Measurements from ENCODE around the gene SQOR. TPM values are rescaled to one million over a fixed set of nuclear protein-coding genes. Genes with fewer than 3 reads are reported as not detected.

Gene SQOR
- total RNA-seq, 2 donors from 2014 or later = 29.4 to 83.8 TPM

GRCh38 chr15:45641999-45642932 lies 7.4 kb downstream of the SQOR start:
- no peak for DNase-seq (ENCODE audit: low spot score)

DNA sequence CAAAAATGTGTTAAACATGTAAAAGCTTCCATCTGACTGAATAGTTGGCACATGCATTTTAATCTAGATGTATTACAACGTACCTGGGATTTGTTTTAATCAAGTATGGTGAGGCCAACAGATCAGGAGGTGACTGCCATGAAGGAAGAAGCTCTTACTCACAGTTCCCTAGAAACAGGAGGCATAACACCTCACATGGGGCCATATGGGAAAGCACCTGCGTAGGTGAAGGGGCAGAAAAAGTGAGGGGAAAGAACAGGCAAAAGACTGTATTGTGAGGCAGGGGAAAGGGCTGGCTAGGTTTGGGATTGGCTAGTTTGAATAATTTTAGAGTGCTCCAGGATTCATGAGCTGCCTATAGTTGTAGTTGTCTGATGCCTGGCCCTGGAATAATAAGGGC lies 9.6 kb downstream of the SQOR start:
- no peaks in the 10 kb centered on the region for H3K36me3 ChIP-seq
- no peak for TF ChIP-seq POLR2AphosphoS5 (IDR thresholded peaks at IDR 0.05)
- TF ChIP-seq CTCF (IDR thresholded peaks at IDR 0.05) = no peak
- no peak for TF ChIP-seq POLR2A (IDR thresholded peaks at IDR 0.05)

More at GRCh38 chr15:45641999-45642932, 7.4 kb downstream of the SQOR start:
- Histone ChIP-seq H3K27me3 (replicated peaks; ENCODE audit: insufficient read depth) (no peaks in the 10 kb centered on the region), H3K27ac (peak overlapping the region; percentile 41 to 45), H3K9me3 (no peaks in the 10 kb centered on the region), H3K36me3 (no peaks in the 10 kb centered on the region), H3K4me3 (no peak overlapping the region), H3K4me1 (replicated peaks) (peaks cover 11% of the 10 kb centered on the region)
- intact Hi-C loops (cut with DNase I) = no loop called here
- TF ChIP-seq CTCF (IDR thresholded peaks at IDR 0.05) (no peak), POLR2AphosphoS5 (IDR thresholded peaks at IDR 0.05) (no peak)
- WGBS = 51% methylated on average over 7 of the region's 7 CpGs

DNA sequence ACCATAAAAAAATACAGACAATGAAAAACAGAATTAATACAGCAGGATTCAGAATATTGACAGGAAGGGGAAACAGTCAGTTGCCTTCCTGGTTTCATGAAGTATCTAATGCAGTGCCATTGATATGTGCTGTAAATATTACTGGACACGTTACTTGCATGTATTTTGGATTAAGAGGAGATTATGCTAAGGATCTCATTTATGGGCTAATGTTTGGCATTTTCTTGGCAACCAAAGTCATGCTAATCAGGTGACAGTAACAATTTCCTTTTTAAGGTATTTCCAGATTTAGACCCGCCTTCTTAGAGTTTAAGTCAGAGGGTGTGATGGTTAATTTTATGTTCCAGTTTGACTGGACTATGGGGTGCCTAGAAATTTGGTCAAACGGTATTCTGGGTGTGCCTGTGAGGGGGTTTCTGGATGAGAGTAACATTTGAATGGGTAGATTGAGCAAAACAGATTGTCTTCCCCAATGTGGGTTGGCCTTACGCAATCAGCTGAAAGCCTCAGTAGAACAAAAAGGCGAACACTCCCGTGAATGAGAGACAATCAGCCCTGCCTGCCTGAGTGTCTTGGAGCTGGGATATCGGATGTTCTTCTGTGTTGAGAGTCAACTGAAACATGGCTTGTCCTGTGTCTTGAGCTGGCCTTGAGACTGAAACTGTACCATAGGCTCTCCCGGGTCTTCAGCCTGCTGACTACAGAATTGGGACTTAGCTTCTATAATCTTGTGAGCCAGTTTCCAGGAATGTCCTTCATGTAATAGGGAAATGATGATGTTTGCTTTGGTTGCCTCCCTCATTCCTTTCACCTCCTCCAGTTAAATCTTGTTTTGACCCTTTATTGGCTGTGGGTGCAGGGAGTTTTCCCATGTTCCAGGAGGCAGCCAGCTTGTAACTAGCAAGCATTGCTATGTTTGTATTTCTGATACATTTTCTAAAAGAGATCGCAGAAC lies 10.5 kb downstream of the SQOR start:
- DNase-seq (ENCODE audit: low spot score) = no peak
- Histone ChIP-seq H3K36me3 (no peaks in the 10 kb centered on the region), H3K9me3 (no peaks in the 10 kb centered on the region), H3K4me1 (replicated peaks) (peaks cover 11% of the 10 kb centered on the region), H3K27me3 (replicated peaks; ENCODE audit: insufficient read depth) (no peaks in the 10 kb centered on the region), H3K27ac (no peak overlapping the region), H3K4me3 (no peak overlapping the region)
- 79% methylated on average over 9 of the region's 9 CpGs for WGBS
- no peak for TF ChIP-seq POLR2AphosphoS5 (IDR thresholded peaks at IDR 0.05)
- no peak for TF ChIP-seq CTCF (IDR thresholded peaks at IDR 0.05)
- no peak for TF ChIP-seq POLR2A (IDR thresholded peaks at IDR 0.05)
- intact Hi-C loops (cut with DNase I) = no loop called here

More for the DNA sequence above, 9.6 kb downstream of the SQOR start:
- H3K27ac ChIP-seq = no peak overlapping the region
- DNase-seq (ENCODE audit: low spot score) = no peak
- peaks cover 11% of the 10 kb centered on the region for H3K4me1 ChIP-seq (replicated peaks)
- intact Hi-C loops (cut with DNase I) = no loop called here
- H3K9me3 ChIP-seq = no peaks in the 10 kb centered on the region
- 43% methylated on average over 2 of the region's 2 CpGs for WGBS
- H3K27me3 ChIP-seq (replicated peaks; ENCODE audit: insufficient read depth) = no peaks in the 10 kb centered on the region
- H3K4me3 ChIP-seq = no peak overlapping the region

DNA sequence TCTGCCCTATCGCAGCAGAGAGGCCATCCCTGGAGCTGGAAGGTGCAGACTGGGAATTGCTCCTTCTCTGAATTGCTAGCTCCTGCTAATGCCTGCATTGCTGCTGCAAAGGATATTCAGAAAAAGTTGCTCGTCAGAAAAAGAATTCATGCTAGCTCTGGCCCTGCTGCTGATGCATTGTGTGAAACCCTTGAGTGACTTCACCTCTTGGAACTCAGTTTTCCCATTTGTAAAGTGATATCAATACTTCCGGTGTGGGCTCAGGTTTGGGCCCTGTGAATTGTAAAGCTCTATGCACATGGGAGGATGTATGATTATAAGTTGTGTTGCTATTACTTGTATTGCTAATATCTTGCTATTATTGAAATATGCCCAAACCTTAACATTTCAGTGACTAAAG lies 11.4 kb downstream of the SQOR start:
- no peaks in the 10 kb centered on the region for H3K9me3 ChIP-seq
- no peak overlapping the region for H3K4me3 ChIP-seq
- 75% methylated on average over 3 of the region's 3 CpGs for WGBS
- no peaks in the 10 kb centered on the region for H3K36me3 ChIP-seq
- H3K27ac ChIP-seq = no peak overlapping the region
- no peaks in the 10 kb centered on the region for H3K27me3 ChIP-seq (replicated peaks; ENCODE audit: insufficient read depth)
- peaks cover 6% of the 10 kb centered on the region for H3K4me1 ChIP-seq (replicated peaks)
- DNase-seq (ENCODE audit: low spot score) = no peak
- intact Hi-C loops (cut with DNase I) = no loop called here
- TF ChIP-seq POLR2A (IDR thresholded peaks at IDR 0.05) (no peak), POLR2AphosphoS5 (IDR thresholded peaks at IDR 0.05) (no peak), CTCF (IDR thresholded peaks at IDR 0.05) (no peak)
